Measurements from ENCODE around the gene TSC22D4. TPM values are rescaled to one million over a fixed set of nuclear protein-coding genes. Genes with fewer than 3 reads are reported as not detected.

The TSC22D4 gene
- total and polyA plus RNA-seq, 2 experiments from 2014 or later = 14.6 to 24.9 TPM

DNA sequence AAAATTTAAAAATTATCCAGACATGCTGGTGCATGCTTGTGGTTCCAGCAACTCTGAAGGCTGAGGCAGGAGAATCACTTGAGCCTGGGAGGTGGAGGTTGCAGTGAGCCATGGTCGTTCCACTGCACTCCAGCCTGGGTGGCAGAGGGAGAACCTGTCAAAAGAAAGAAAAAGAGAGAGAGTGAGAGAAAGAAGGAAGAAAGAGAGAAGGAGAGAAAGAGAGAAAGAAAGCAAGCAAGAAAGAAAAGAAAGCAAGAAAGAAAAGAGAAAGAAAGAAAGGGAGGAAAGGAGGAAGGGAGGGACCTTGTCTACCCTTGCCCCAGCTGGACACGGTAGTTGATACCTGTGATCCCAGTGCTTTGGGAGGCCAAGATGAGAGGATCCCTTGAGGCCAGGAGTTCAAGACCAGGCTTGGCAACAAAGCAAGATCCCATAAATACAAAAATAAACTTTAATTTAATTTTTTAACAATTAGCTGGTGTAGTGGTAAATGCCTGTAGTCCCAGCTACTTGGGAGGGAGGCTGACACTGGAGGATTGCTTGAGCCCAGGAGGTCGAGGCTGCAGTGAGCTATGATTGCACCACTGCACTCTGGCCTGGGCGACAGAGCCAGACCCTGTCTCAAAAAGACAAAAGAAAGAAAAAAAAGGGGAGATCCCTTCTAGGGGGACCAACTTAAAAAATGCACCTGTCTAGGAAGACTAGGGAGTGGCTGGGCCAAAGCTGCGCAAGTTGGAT lies 13.9 kb upstream of the TSC22D4 start:
- peaks cover 9% of the 10 kb centered on the region for H3K4me1 ChIP-seq (ENCODE audit: insufficient read depth)
- no peaks in the 10 kb centered on the region for H4K20me1 ChIP-seq (replicated peaks; ENCODE audit: insufficient read depth)
- H3K79me2 ChIP-seq (replicated peaks; ENCODE audit: insufficient read depth) = no peaks in the 10 kb centered on the region
- H3K4me1 Mint-ChIP-seq = peaks cover 17% of the 10 kb centered on the region
- H3K4me3 ChIP-seq = peak overlapping the region; percentile 70
- no peak for DNase-seq (ENCODE audit: low spot score)
- peaks cover 28% of the 10 kb centered on the region for H3K27me3 Mint-ChIP-seq (ENCODE audit: insufficient read depth, low read depth, poor library complexity)
- H3K36me3 ChIP-seq (ENCODE audit: insufficient read depth) = no peaks in the 10 kb centered on the region
- no peaks in the 10 kb centered on the region for H3K9me3 Mint-ChIP-seq
- TF ChIP-seq NANOG (IDR thresholded peaks at IDR 0.05; ENCODE audit: borderline replicate concordance) (no peak), ZNF462 (CRISPR knock-in tag; IDR thresholded peaks at IDR 0.05) (no peak), POLR2AphosphoS5 (IDR thresholded peaks at IDR 0.05; ENCODE audit: low read depth) (no peak)
- no peaks in the 10 kb centered on the region for H3K36me3 Mint-ChIP-seq (ENCODE audit: low read depth)
- no peaks in the 10 kb centered on the region for H3K9me2 ChIP-seq (ENCODE audit: insufficient read depth)
- no peak overlapping the region for H3K27ac Mint-ChIP-seq
- ATAC-seq = no peak
- H3K4me3 Mint-ChIP-seq = peak overlapping the region; percentile 71
- 0 out of 2 replicates have a peak, but pooled peaks cover 3% of the 10 kb centered on the region for H3F3A ChIP-seq (replicated peaks; ENCODE audit: low read depth)
- peak overlapping the region; percentile 90 for H3K4me2 ChIP-seq
- peak overlapping the region; percentile 80; the same call in 1 of the 2 replicates for H2AFZ ChIP-seq
- H3K27me3 ChIP-seq (ENCODE audit: insufficient read depth) = peaks cover 10% of the 10 kb centered on the region
- no peak overlapping the region for H3K27ac ChIP-seq (ENCODE audit: low read depth)

DNA sequence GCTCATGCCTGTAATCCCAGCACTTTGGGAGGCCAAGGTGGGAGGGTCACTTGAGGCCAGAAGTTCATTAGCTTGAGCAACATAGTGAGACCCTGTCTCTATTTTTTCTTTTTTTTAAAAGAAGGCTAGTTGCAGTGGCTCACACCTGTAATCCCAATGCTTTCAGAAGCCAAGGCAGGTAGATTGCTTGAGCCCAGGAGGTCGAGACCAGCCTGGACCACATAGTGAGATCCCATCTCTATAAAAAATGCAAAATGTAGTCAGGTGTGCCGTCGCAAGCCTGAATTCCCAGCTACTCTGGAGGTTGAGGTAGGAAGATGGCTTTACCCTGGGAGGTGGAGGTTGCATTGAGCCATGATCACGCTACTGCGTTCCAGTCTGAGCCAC lies 12.2 kb upstream of the TSC22D4 start:
- Histone ChIP-seq H3K4me2 (no peak overlapping the region), H3K4me1 (ENCODE audit: insufficient read depth) (peaks cover 9% of the 10 kb centered on the region), H3K79me2 (replicated peaks; ENCODE audit: insufficient read depth) (no peaks in the 10 kb centered on the region), H2AFZ (no peak overlapping the region), H3K4me3 (no peak overlapping the region), H3F3A (replicated peaks; ENCODE audit: low read depth) (0 out of 2 replicates have a peak, but pooled peaks cover 3% of the 10 kb centered on the region), H4K20me1 (replicated peaks; ENCODE audit: insufficient read depth) (no peaks in the 10 kb centered on the region), H3K27ac (ENCODE audit: low read depth) (no peak overlapping the region), H3K9me2 (ENCODE audit: insufficient read depth) (no peaks in the 10 kb centered on the region), H3K27me3 (ENCODE audit: insufficient read depth) (peaks cover 10% of the 10 kb centered on the region), H3K36me3 (ENCODE audit: insufficient read depth) (no peaks in the 10 kb centered on the region)
- no peak overlapping the region for H3K4me3 Mint-ChIP-seq
- H3K4me1 Mint-ChIP-seq = peaks cover 20% of the 10 kb centered on the region
- H3K36me3 Mint-ChIP-seq (ENCODE audit: low read depth) = no peaks in the 10 kb centered on the region
- ATAC-seq (no peak), DNase-seq (ENCODE audit: low spot score) (no peak)
- no peaks in the 10 kb centered on the region for H3K9me3 Mint-ChIP-seq
- no peak overlapping the region for H3K27ac Mint-ChIP-seq
- peaks cover 32% of the 10 kb centered on the region for H3K27me3 Mint-ChIP-seq (ENCODE audit: insufficient read depth, low read depth, poor library complexity)
- TF ChIP-seq JUNB (IDR thresholded peaks at IDR 0.05; ENCODE audit: unreplicated experiment) (no peak), ZNF114 (CRISPR knock-in tag; IDR thresholded peaks at IDR 0.05) (no peak), CREB1 (CRISPR knock-in tag; IDR thresholded peaks at IDR 0.05; ENCODE audit: low read depth) (no peak), STAT1 (IDR thresholded peaks at IDR 0.05; ENCODE audit: unreplicated experiment) (no peak), EZH2 (IDR thresholded peaks at IDR 0.05; ENCODE audit: low read depth, unreplicated experiment) (no peak), NANOG (IDR thresholded peaks at IDR 0.05; ENCODE audit: borderline replicate concordance) (no peak), ZNF331 (CRISPR knock-in tag; IDR thresholded peaks at IDR 0.05; ENCODE audit: low read depth) (no peak)
- TF ChIP-seq, protein P1, sequence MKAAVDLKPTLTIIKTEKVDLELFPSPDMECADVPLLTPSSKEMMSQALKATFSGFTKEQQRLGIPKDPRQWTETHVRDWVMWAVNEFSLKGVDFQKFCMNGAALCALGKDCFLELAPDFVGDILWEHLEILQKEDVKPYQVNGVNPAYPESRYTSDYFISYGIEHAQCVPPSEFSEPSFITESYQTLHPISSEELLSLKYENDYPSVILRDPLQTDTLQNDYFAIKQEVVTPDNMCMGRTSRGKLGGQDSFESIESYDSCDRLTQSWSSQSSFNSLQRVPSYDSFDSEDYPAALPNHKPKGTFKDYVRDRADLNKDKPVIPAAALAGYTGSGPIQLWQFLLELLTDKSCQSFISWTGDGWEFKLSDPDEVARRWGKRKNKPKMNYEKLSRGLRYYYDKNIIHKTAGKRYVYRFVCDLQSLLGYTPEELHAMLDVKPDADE (IDR thresholded peaks at IDR 0.05) = no peak
- TF ChIP-seq, protein P2, sequence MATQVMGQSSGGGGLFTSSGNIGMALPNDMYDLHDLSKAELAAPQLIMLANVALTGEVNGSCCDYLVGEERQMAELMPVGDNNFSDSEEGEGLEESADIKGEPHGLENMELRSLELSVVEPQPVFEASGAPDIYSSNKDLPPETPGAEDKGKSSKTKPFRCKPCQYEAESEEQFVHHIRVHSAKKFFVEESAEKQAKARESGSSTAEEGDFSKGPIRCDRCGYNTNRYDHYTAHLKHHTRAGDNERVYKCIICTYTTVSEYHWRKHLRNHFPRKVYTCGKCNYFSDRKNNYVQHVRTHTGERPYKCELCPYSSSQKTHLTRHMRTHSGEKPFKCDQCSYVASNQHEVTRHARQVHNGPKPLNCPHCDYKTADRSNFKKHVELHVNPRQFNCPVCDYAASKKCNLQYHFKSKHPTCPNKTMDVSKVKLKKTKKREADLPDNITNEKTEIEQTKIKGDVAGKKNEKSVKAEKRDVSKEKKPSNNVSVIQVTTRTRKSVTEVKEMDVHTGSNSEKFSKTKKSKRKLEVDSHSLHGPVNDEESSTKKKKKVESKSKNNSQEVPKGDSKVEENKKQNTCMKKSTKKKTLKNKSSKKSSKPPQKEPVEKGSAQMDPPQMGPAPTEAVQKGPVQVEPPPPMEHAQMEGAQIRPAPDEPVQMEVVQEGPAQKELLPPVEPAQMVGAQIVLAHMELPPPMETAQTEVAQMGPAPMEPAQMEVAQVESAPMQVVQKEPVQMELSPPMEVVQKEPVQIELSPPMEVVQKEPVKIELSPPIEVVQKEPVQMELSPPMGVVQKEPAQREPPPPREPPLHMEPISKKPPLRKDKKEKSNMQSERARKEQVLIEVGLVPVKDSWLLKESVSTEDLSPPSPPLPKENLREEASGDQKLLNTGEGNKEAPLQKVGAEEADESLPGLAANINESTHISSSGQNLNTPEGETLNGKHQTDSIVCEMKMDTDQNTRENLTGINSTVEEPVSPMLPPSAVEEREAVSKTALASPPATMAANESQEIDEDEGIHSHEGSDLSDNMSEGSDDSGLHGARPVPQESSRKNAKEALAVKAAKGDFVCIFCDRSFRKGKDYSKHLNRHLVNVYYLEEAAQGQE (IDR thresholded peaks at IDR 0.05; ENCODE audit: unreplicated experiment) = no peak
